RWPE1 (cell line): ENCODE data around the gene TINAG.
"Not testable (repeated sequence)": the region's sequence is repeated elsewhere in the genome, so short reads cannot be mapped to it uniquely, and the experiment has no call there.

ENCODE experiments used
- CTCF ChIA-PET: fragments of 350-600 bp; sonication (Branson Sonifier 250); formaldehyde crosslinking; extraction: SDS; loops from one replicate; lab custom pipeline; 2021; lab: Yijun Ruan, JAX
- POLR2A ChIA-PET: fragments of 400-600 bp; formaldehyde crosslinking; extraction: SDS; loops from one replicate; lab custom pipeline; 2020; ENCODE audit warnings: antibody characterized with exemption; ENCODE audit not compliant: low non-redundant PET; lab: Yijun Ruan, JAX
- DNase-seq: peaks from one replicate; pipeline ENCODE4 v3.0.0; 2012; ENCODE audit warnings: low spot score
- H3K27ac ChIP-seq: fragments of 450-650 bp; 2 replicates; pipeline ENCODE4 v1.5.1; 2017
- TF ChIP-seq, protein P1 (sequence below): fragments of 450-650 bp; conservative IDR thresholded peaks from 2 replicates; pipeline ENCODE4 v1.5.1; 2017; ENCODE audit warnings: low read depth, mild to moderate bottlenecking

The TINAG gene

DNA sequence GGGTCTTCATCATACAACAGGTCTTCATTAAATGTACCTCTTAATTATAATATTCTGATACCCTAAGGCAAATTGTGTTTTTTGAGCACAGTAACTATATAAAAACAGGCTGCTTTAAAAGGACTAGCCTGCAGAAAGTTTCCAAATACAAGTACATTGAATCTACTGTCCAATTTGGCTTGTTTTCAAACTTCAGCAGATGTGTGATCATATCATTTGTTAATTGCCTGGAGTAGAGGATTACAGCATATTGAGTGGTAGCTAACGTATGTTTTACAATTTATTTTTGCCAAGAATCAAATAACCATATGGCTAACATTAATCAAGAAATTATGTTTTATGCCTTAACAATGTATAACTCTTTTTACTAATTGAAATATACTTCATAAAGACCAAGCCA lies 12.6 kb downstream of the TINAG start:
- no peak for DNase-seq
- TF ChIP-seq, protein P1, sequence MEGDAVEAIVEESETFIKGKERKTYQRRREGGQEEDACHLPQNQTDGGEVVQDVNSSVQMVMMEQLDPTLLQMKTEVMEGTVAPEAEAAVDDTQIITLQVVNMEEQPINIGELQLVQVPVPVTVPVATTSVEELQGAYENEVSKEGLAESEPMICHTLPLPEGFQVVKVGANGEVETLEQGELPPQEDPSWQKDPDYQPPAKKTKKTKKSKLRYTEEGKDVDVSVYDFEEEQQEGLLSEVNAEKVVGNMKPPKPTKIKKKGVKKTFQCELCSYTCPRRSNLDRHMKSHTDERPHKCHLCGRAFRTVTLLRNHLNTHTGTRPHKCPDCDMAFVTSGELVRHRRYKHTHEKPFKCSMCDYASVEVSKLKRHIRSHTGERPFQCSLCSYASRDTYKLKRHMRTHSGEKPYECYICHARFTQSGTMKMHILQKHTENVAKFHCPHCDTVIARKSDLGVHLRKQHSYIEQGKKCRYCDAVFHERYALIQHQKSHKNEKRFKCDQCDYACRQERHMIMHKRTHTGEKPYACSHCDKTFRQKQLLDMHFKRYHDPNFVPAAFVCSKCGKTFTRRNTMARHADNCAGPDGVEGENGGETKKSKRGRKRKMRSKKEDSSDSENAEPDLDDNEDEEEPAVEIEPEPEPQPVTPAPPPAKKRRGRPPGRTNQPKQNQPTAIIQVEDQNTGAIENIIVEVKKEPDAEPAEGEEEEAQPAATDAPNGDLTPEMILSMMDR: no peak
- POLR2A ChIA-PET: no interaction called here
- CTCF ChIA-PET: no interaction called here
- no peak overlapping the region for H3K27ac ChIP-seq

DNA sequence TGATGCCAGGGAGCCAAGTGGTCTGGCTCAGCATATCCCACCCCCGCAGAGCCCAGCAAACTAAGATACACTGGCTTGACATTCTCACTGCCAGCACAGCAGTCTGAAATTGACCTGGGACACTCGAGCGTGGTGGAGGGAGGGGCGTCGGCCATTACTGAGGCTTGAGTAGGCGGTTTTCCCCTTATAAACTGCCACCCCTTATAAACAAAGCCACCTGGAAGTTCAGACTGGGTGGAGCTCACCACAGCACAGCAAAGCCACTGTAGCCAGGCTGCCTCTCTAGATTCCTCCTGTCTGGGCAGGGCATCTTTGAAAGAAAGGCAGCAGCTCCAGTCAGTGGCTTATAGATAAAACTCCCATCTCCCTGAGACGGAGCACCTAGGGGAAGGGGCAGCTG lies 19.4 kb downstream of the TINAG start:
- TF ChIP-seq, protein P1: no peak
- CTCF ChIA-PET: no interaction called here
- DNase-seq: no peak
- no peak overlapping the region for H3K27ac ChIP-seq
- POLR2A ChIA-PET: no interaction called here

DNA sequence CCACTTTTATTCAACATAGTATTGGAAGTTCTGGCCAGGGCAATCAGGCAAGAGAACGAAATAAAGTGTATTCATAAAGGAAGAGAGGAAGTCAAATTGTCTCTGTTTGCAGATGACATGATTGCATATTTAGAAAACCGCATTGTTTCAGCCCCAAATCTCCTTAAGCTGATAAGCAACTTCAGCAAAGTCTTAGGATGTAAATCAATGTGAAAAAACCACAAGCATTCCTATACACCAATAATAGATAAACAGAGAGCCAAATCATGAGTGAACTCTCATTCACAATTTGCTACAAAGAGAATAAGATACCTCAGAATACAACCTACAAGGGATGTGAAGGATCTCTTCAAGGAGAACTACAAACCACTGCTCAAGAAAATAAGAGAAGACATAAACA lies 23.3 kb downstream of the TINAG start:
- H3K27ac ChIP-seq, CTCF ChIA-PET, POLR2A ChIA-PET, DNase-seq: not testable (repeated sequence)

DNA sequence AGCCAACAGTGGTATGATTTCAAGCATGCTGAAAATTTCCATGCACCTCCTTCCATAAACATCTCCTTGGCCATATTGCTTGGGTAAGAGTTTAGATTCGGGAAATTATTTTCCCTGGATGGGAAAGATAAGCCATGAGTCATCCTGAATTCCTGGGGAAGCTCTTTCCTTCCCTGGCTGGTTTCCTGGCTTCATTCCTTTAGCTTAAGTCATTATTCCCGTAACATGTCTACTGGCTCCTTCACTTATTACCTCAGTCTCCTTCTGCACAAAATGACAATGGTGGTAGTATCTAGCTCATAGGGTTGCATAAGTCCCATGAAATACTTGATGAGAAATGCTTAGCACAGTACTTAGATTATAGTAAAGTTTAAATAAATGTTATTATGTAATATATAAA lies 27.6 kb downstream of the TINAG start:
- H3K27ac ChIP-seq: no peak overlapping the region
- POLR2A ChIA-PET: no interaction called here
- DNase-seq: peak; percentile 88
- TF ChIP-seq, protein P1: no peak
- CTCF ChIA-PET: interaction anchor here (0.6 to 0.7 kb wide), 2 partner anchors 33 to 542 kb away, joined by 3 read pairs; no protein-coding TSS in a partner anchor

DNA sequence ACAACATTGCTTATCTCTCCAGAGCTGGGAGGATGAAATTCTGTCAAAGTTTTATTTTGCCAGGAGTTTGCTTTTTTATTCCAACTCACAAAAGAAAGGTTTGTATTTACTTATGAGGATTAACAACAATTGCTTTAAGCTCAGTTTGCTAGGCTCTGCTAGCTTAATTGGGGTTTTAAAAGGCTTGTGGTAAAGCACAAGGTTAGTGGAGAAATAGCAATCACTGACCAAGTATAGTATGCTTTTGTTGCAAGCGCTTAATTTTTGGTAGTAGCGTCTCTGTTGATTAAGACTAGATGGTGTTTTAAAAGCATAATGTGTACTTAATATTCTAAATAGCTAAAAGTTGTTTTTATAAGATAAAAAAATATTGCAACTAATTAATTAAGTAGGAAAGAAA lies 45.7 kb downstream of the TINAG start:
- POLR2A ChIA-PET: no interaction called here
- H3K27ac ChIP-seq: no peak overlapping the region
- TF ChIP-seq, protein P1: no peak
- no peak for DNase-seq
- CTCF ChIA-PET: interaction anchor here (0.8 to 1.2 kb wide), 2 partner anchors 15 to 39 kb away, joined by 3 to 8 read pairs; no protein-coding TSS in a partner anchor

DNA sequence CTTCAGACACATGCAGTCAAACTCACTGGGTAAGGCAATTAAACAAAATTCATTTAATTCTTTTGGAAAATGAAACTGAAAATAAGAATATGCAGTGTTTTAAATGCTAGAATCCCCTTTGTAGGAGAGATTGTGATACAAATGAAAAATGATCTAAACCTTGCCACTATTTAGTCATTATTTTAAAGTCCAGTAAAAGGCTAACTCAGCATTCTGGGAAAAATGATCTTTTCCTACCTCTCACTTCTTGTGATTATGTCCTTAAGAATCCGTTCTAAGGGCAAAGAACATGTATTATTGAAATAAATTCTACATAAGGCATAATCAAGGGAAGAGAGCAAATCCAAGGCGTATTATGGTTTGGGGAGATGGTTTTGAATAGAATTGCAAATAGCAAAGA lies 46.4 kb downstream of the TINAG start:
- TF ChIP-seq, protein P1: no peak
- no peak for DNase-seq
- CTCF ChIA-PET: no interaction called here
- H3K27ac ChIP-seq: no peak overlapping the region
- POLR2A ChIA-PET: no interaction called here

DNA sequence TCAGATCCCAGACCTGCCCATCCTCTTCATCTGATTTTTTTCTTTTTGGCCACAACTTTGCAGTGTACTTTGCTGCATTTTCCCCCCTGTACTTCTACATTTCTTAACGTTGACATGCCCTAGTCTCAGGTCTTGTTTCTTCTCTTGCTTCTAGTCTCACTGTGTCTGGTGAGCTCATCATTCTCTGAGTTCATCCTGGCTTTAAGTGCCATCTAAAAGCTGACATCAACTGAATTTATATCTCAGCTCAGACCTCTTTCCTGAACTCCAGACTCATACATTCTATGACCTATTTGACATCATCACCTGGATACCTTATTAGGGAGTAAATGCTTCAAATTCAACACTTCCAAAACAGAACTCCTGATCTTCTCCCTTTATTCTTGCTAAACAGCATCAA lies 48.9 kb downstream of the TINAG start:
- TF ChIP-seq, protein P1: no peak
- no peak overlapping the region for H3K27ac ChIP-seq
- no peak for DNase-seq
- ChIA-PET CTCF (interaction anchor here (0.5 to 0.6 kb wide), 2 partner anchors 132 to 221 kb away, joined by 3 read pairs; no protein-coding TSS in a partner anchor), POLR2A (no interaction called here)
